ENCODE data around the gene P2RY6.
A peak's percentile ranks its signal among the peaks of the same experiment; 100 is the strongest.

The P2RY6 gene

GRCh38 chr11:73331138-73331916, 59.2 kb downstream of the P2RY6 start:
- DNase-seq (ENCODE audit: low read depth in 2 of 2, low spot score in 1 of 2) = no peak

- no peak for DNase-seq (ENCODE audit: low read depth in 2 of 2, low spot score in 1 of 2)
These were observed 61.0 kb downstream of the P2RY6 start for GRCh38 chr11:73333173-73333572.

GRCh38 chr11:73333640-73334383, 61.7 kb downstream of the P2RY6 start:
- DNase-seq (ENCODE audit: low read depth in 2 of 2, low spot score in 1 of 2) = no peak

- DNase-seq (ENCODE audit: low read depth in 2 of 2, low spot score in 1 of 2) = no peak
These were observed 62.5 kb downstream of the P2RY6 start for GRCh38 chr11:73334384-73335203.

GRCh38 chr11:73335204-73335923, 63.2 kb downstream of the P2RY6 start:
- peak; percentile 61 to 62 for DNase-seq (ENCODE audit: low read depth in 2 of 2, low spot score in 1 of 2)

- DNase-seq (ENCODE audit: low read depth in 2 of 2, low spot score in 1 of 2) = no peak
These were observed 65.7 kb downstream of the P2RY6 start for GRCh38 chr11:73337846-73338245.

GRCh38 chr11:73338279-73338678, 66.1 kb downstream of the P2RY6 start:
- DNase-seq (ENCODE audit: low read depth in 2 of 2, low spot score in 1 of 2) = no peak

- no peak for DNase-seq (ENCODE audit: low read depth in 2 of 2, low spot score in 1 of 2)
These were observed 68.0 kb downstream of the P2RY6 start for GRCh38 chr11:73340164-73340563.

GRCh38 chr11:73342633-73343032, 70.5 kb downstream of the P2RY6 start:
- no peak for DNase-seq (ENCODE audit: low read depth in 2 of 2, low spot score in 1 of 2)

GRCh38 chr11:73343076-73343873, 71.1 kb downstream of the P2RY6 start:
- DNase-seq (ENCODE audit: low read depth in 2 of 2, low spot score in 1 of 2) = no peak

- DNase-seq (ENCODE audit: low read depth in 2 of 2, low spot score in 1 of 2) = no peak
These were observed 72.1 kb downstream of the P2RY6 start for GRCh38 chr11:73344191-73344607.

GRCh38 chr11:73345481-73346160, 73.5 kb downstream of the P2RY6 start:
- DNase-seq (ENCODE audit: low read depth in 2 of 2, low spot score in 1 of 2) = no peak

GRCh38 chr11:73346186-73346935, 74.2 kb downstream of the P2RY6 start:
- DNase-seq (ENCODE audit: low read depth in 2 of 2, low spot score in 1 of 2) = no peak

GRCh38 chr11:73347067-73347466, 74.9 kb downstream of the P2RY6 start:
- DNase-seq (ENCODE audit: low read depth in 2 of 2, low spot score in 1 of 2) = no peak
